ENCODE results near the gene DIDO1. TPM values are rescaled to one million over a fixed set of nuclear protein-coding genes. Genes with fewer than 3 reads are reported as not detected.

DIDO1 gene
- polyA plus RNA-seq, 1 of the 3 experiments (the other 2 are of a cell fraction): 14.7 TPM

DNA sequence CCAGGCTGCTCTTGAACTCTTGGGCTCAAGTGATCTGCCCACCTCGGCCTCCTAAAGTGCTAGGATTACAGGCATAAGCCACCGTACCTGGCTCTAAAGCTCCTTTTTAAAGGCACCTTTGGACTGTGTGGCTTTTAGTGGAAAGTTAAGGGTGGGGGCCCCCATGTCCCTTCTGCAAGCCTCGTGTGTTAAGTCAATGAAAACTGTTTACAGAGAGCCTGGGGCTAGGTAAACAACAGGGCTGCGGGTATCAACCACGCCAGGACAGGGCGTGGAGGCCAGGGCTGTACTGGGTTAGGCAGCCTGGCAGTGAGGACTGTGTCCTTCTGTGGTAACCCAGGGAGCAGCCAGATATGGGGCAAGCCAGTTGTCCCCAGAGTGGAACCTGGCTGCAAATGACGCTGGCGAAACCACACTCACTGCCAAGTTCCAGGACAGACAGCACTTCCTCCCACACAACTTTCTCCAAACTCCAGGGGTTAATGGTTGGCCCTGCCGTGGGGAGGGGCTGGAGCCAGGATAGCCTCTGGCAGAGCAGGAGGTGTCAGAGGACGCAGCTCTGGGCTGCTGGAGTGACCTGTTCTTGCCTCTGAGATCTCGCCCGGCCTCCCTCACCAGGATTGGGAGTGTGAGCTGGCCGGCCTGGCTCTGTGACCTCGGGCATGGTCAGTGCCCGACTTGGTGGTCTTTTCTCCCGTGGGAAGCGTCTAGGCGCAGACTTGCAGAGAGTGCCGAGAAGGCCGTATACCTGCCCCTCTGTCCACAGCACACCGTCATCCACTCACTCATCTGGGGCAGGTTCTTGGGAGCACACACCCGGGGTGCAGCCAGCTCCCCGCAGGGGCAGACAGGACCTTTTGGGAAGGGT, 29.4 kb upstream of the DIDO1 start:
- H3K27me3 ChIP-seq (ENCODE audit: insufficient read depth): no peaks in the 10 kb centered on the region
- POLR2A ChIA-PET: no interaction called here
- H4K20me1 ChIP-seq (ENCODE audit: insufficient read depth): no peaks in the 10 kb centered on the region
- no peak overlapping the region for H3K27ac ChIP-seq (ENCODE audit: low read depth in 2 of 2, low read length in 1 of 2)
- no peaks in the 10 kb centered on the region for H3K9me2 ChIP-seq
- WGBS (ENCODE audit: low lambda C conversion rate): 62% methylated on average over 18 of the region's 23 CpGs
- H3K4me1 ChIP-seq (ENCODE audit: control insufficient read depth in 1 of 2, insufficient read depth in 2 of 2, low read depth in 1 of 2, low read length in 1 of 2): no peaks in the 10 kb centered on the region; a peak in 1 of 4 replicates
- CTCF ChIA-PET: interaction anchor here (0.5 to 0.9 kb wide), 2 partner anchors 17 to 422 kb away, joined by 3 read pairs; no protein-coding TSS in a partner anchor
- no peak overlapping the region for H3K4me3 ChIP-seq (ENCODE audit: low read depth in 2 of 2, low read length in 1 of 2)
- TF ChIP-seq FOXM1 (IDR thresholded peaks at IDR 0.05; ENCODE audit: low read depth) (no peak), SIN3A (IDR thresholded peaks at IDR 0.05; ENCODE audit: borderline replicate concordance, low read depth, low read length) (no peak)
- no peak overlapping the region for H2AFZ ChIP-seq (ENCODE audit: low read depth)
- no peaks in the 10 kb centered on the region for H3F3A ChIP-seq (replicated peaks; ENCODE audit: insufficient read depth)
- no peaks in the 10 kb centered on the region for H3K36me3 ChIP-seq (replicated peaks in 1 of 2; ENCODE audit: control insufficient read depth in 1 of 2, insufficient read depth in 2 of 2, low read length in 1 of 2)
- H3K79me2 ChIP-seq (ENCODE audit: insufficient read depth): no peaks in the 10 kb centered on the region
- no peaks in the 10 kb centered on the region for H3K9me3 ChIP-seq
- no peak for DNase-seq
- H3K9ac ChIP-seq: no peak overlapping the region
- no peak overlapping the region for H3K4me2 ChIP-seq

DNA sequence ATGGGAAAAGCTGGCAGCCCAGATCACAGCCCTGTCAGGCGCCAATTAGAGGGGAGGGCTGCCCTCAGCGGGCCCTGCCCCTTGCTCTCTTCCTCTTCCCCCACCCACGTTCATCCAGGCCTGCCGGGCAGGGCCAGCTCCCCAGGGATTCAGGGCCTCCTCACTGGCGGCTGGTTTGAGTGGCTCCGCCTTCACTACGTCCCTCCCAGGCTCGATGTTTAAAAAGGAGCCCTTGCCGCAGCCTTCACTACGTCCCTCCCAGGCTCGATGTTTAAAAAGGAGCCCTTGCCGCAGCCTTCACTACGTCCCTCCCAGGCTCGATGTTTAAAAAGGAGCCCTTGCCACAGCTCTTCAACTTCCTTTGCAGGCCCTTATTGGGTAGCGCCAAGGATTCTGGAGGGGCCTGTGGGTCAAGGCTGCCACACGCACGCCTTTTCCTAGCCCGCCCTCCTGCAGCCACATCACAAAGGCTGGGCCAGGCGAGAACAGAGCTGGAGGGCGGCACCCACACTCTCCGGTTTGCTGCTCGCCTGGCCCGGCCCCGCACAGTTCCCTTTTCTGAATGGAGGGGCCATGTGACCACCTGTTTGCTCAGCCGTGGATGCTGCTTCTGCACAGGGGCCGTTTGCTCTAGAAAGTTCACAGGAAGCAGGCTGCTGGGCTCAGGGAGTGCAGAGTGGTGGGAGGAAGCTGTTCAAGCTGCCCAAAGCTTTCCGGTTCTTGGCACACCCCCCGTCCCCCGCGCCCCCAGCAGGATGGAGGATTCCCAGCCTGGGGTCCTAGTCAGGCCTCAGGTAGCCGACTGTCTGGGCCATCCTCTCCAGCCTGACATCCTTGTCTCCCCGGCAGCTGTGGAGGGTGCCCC, 27.8 kb upstream of the DIDO1 start:
- ChIA-PET CTCF (interaction anchor here (0.8 to 2.1 kb wide), 4 partner anchors 9 to 55 kb away, joined by 3 to 9 read pairs (median 4); no protein-coding TSS in a partner anchor), POLR2A (no interaction called here)
- H2AFZ ChIP-seq (ENCODE audit: low read depth): no peak overlapping the region
- H4K20me1 ChIP-seq (ENCODE audit: insufficient read depth): no peaks in the 10 kb centered on the region
- H3F3A ChIP-seq (replicated peaks; ENCODE audit: insufficient read depth): no peaks in the 10 kb centered on the region
- no peaks in the 10 kb centered on the region for H3K27me3 ChIP-seq (ENCODE audit: insufficient read depth)
- H3K27ac ChIP-seq (ENCODE audit: low read depth in 2 of 2, low read length in 1 of 2): no peak overlapping the region
- 72% methylated on average over 28 of the region's 32 CpGs for WGBS (ENCODE audit: low lambda C conversion rate)
- no peaks in the 10 kb centered on the region for H3K79me2 ChIP-seq (ENCODE audit: insufficient read depth)
- no peak for DNase-seq
- no peak overlapping the region for H3K4me3 ChIP-seq (ENCODE audit: low read depth in 2 of 2, low read length in 1 of 2)
- H3K9ac ChIP-seq: no peak overlapping the region
- H3K4me2 ChIP-seq: no peak overlapping the region
- TF ChIP-seq, protein P1, sequence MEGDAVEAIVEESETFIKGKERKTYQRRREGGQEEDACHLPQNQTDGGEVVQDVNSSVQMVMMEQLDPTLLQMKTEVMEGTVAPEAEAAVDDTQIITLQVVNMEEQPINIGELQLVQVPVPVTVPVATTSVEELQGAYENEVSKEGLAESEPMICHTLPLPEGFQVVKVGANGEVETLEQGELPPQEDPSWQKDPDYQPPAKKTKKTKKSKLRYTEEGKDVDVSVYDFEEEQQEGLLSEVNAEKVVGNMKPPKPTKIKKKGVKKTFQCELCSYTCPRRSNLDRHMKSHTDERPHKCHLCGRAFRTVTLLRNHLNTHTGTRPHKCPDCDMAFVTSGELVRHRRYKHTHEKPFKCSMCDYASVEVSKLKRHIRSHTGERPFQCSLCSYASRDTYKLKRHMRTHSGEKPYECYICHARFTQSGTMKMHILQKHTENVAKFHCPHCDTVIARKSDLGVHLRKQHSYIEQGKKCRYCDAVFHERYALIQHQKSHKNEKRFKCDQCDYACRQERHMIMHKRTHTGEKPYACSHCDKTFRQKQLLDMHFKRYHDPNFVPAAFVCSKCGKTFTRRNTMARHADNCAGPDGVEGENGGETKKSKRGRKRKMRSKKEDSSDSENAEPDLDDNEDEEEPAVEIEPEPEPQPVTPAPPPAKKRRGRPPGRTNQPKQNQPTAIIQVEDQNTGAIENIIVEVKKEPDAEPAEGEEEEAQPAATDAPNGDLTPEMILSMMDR (IDR thresholded peaks at IDR 0.05): no peak
- TF ChIP-seq POLR2AphosphoS5 (IDR thresholded peaks at IDR 0.05; ENCODE audit: low read depth, low read length) (no peak), FOXJ3 (CRISPR knock-in tag; IDR thresholded peaks at IDR 0.05) (no peak), TAF1 (IDR thresholded peaks at IDR 0.05; ENCODE audit: borderline replicate concordance, low read depth, low read length) (no peak), SIN3A (IDR thresholded peaks at IDR 0.05; ENCODE audit: borderline replicate concordance, low read depth, low read length) (no peak), TEAD4 (IDR thresholded peaks at IDR 0.05; ENCODE audit: borderline replicate concordance, insufficient read depth) (no peak), YY1 (IDR thresholded peaks at IDR 0.05; ENCODE audit: low read depth) (no peak), CHD2 (IDR thresholded peaks at IDR 0.05; ENCODE audit: low read length, partially characterized antibody) (no peak), JUND (IDR thresholded peaks at IDR 0.05) (no peak), RCOR1 (IDR thresholded peaks at IDR 0.05; ENCODE audit: low read length) (no peak), TCF12 (IDR thresholded peaks at IDR 0.05) (no peak)
- TF ChIP-seq, protein P2, sequence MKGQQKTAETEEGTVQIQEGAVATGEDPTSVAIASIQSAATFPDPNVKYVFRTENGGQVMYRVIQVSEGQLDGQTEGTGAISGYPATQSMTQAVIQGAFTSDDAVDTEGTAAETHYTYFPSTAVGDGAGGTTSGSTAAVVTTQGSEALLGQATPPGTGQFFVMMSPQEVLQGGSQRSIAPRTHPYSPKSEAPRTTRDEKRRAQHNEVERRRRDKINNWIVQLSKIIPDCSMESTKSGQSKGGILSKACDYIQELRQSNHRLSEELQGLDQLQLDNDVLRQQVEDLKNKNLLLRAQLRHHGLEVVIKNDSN (IDR thresholded peaks at IDR 0.05; ENCODE audit: borderline replicate concordance, low read depth): no peak
- TF ChIP-seq, protein P3, sequence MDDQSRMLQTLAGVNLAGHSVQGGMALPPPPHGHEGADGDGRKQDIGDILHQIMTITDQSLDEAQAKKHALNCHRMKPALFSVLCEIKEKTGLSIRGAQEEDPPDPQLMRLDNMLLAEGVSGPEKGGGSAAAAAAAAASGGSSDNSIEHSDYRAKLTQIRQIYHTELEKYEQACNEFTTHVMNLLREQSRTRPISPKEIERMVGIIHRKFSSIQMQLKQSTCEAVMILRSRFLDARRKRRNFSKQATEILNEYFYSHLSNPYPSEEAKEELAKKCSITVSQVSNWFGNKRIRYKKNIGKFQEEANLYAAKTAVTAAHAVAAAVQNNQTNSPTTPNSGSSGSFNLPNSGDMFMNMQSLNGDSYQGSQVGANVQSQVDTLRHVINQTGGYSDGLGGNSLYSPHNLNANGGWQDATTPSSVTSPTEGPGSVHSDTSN (IDR thresholded peaks at IDR 0.05): no peak
- H3K36me3 ChIP-seq (replicated peaks in 1 of 2; ENCODE audit: control insufficient read depth in 1 of 2, insufficient read depth in 2 of 2, low read length in 1 of 2): peaks cover 0 to 10% of the 10 kb centered on the region in 2 experiments
- H3K9me3 ChIP-seq: no peaks in the 10 kb centered on the region
- H3K4me1 ChIP-seq (ENCODE audit: control insufficient read depth in 1 of 2, insufficient read depth in 2 of 2, low read depth in 1 of 2, low read length in 1 of 2): no peaks in the 10 kb centered on the region; a peak in 1 of 4 replicates
- no peaks in the 10 kb centered on the region for H3K9me2 ChIP-seq
